Stromal cell of bone marrow (primary cell): ENCODE measurements around the gene USP3.
"Not testable (repeated sequence)": the region's sequence is repeated elsewhere in the genome, so short reads cannot be mapped to it uniquely, and the experiment has no call there.

Experiments
- DNase-seq: peaks from one replicate; pipeline ENCODE4 v3.0.0-alpha.2; 2012; ENCODE audit warnings: low read depth

USP3 gene

GRCh38 chr15:63478243-63478642 is 26.1 kb upstream of the USP3 start:
- DNase-seq, result no peak

GRCh38 chr15:63480441-63480821 is 24.0 kb upstream of the USP3 start:
- DNase-seq, result no peak

DNA sequence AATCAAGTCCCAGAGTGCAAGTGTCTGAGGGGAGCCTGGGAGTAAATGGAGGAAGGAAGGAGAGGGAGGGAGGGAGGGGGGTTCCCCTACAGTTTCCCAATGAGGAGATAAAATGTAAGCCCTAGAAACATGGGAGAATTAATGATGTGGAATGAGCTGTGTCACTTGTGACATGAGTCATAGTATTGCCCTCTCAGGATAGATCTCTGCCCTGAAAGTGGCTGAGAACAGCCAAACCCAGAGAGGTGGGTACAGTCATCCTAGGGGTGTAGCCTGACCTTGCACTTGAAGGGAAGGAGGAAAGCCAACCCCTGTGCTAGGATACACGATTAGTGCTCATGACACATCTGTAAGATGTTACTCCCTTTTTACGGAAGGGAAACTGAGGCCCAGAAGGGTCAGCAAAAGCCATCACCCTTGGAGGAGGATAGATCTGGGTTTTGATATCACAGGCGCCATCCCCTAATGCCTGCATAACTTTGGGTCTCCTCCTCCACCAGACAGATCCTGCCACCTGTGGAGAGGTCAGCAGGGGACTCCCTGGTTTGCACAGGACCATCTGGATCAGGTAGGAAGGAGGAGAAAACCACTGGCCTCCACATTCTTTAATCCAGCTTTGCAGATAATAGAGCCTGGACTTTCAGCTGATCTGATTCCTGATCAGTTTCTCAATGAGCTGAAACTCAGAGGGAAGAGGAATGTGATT is 23.1 kb upstream of the USP3 start:
- no peak for DNase-seq

GRCh38 chr15:63482874-63483323 is 21.5 kb upstream of the USP3 start:
- DNase-seq, result no peak

GRCh38 chr15:63483521-63484371 is 20.6 kb upstream of the USP3 start:
- no peak for DNase-seq

- DNase-seq, result no peak
These were observed 19.8 kb upstream of the USP3 start for GRCh38 chr15:63484433-63485186.

DNA sequence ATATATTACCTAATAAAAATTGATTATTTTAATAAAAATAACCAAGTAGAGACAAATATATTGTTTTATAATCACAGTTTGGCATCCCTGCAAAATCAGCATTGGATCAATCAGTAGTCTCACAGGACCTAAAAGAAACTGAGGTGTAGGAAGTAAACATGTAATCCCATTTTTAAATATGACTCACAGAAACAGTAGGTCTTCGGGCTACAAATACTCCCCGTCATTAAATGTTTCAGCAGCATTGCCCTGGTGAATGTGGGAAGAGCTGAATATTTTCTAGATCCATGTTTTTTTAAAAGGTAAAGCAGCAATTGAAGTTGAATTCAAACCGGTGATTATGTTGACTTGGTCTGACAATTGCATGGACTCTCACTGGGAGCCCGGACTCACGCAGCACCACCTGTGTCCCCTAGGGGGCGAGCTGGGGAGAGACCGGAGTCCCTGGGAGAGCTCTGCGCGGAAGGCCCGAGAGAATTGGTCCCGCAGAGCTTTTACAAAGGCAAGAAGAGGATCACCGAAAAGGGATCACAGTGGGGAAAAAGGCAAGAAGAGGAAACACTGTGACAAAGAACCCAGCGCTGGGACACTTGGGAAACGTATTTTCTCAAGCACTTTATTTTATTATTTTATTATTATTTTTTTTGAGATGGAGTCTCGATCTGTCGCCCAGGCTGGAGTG is 17.2 kb upstream of the USP3 start:
- peak; percentile 48 for DNase-seq

- not testable (repeated sequence) for DNase-seq
These were observed 16.5 kb upstream of the USP3 start for GRCh38 chr15:63487758-63488397.

- DNase-seq, result no peak
These were observed 15.9 kb upstream of the USP3 start for GRCh38 chr15:63488398-63488960.

GRCh38 chr15:63489352-63489751 is 15.0 kb upstream of the USP3 start:
- no peak for DNase-seq

DNA sequence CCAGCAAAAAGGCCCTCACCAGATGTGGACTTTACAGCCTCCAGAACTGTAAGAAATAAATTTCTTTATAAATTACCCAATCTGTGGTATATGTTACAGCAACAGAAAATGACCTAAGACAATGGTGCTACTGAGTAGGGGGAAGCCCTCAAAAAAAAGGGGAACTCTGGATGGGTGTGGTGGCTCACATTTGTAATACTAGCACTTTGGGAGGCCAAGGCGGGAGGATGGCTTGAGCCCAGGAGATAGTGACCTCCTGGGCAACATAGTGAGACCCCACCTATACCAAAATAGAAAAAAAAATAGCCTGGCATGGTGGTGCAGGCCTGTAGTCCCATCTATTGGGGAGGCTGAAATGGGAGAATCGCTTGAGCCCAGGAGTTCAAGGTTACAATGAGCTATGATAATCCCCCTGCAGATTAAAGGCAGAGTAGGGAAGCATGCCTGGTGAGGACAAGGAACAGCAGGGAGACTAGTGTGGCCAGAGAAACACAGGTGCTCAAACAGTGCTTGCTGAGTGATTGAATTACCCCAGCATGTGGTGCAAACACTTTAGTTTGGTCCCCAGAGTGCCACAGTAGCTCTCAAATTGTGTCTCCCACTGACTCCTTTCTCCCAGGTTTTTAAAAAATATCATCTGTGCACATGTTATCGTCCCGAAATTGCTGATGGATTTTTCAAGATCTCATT is 13.9 kb upstream of the USP3 start:
- DNase-seq, result no peak

DNA sequence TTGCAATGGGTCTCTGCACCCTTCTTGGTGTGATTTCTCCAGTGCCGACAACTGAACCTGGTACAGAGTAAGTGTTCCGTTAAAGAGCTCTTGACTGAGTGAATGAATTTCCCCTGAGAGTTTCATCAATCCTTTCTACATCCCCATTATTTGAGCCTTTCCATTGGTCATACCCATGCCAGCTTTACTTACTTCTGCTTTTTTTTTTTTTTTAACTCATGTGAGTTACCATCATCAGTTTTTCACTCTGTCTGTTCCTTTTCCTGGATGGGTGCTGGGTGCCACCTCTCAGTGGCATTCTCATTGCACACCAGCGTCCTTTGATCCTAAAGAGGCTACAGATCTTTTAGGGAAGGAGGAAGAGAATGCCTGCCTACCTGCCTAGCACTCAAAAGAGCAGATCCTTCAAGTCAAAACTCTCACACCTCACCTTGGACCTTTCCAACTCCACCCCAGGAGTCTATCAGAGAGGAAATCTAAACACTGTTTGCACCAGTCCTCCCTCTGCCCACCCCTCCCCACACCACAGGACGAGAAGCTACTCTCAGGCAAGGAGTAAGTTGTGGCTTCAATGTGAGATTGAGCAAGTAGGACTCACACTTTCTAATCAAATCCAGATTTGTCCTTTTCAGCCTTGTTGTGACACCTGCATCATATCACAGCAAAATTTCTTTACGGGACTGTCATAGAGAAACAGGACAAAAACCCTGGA is 13.1 kb upstream of the USP3 start:
- no peak for DNase-seq

DNA sequence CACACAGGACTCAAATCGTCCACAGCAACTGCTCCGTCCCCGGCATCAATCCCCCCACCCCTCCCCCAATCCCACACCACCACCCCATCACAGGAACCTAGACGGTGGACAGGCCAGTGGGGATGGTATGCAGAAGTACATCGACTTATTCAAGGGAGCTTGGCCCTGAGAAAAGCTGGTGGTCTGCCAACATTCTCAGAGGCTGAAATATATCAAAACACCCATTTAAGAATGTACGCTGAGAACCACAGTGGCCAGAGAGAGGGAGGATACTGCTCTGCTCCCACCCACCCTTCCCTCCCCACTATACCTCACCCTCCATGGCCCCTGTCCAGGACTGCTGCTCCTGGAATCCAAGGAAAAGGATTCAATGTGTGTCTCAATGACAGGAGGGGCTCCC is 12.4 kb upstream of the USP3 start:
- no peak for DNase-seq

DNA sequence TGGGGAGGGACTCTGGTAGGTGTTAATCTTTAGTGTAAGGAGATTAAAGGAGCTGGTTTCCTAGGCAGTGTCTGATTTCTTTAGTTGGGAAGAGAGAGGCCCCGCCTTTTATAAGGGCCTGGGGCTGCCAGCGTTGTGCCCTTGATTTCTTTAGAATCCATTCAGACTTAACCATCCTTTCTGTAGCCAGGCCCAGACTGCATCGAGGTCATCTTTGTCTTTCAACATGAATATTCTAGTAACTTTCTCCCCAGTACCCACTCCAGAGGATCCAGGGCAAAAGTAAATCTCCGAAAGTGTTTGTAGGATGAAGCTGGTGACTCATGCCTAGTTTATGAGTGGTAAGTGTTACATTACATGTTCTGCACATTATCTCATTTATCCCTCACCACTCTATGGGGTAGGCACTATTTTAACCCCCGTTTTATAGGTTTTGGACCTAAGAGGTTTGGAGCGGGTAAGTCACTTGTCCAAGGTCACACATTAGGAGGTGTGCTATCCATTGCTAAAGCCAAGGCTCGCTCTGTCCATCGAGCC is 11.8 kb upstream of the USP3 start:
- no peak for DNase-seq

DNA sequence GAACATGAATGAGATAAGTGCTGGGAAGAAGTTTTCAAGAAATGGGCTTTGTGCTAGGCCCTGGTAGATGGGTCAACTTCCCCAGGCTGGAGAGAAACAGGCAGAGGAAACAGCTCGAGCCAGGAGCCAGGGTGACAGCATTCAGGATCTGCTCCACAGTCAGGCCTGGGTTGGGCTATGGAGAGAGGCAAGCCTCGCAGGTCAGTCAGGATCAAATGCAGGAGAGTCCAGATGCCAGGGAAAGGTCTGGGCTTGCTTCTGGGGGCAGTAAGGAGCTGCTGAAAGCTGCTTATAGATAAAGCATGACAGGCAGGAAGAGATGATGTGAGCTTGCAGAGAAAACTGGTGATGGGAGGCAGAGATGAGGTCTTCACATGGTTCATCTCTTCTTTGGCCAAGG is 11.0 kb upstream of the USP3 start:
- DNase-seq, result no peak

GRCh38 chr15:63494408-63494807 is 10.0 kb upstream of the USP3 start:
- no peak for DNase-seq

DNA sequence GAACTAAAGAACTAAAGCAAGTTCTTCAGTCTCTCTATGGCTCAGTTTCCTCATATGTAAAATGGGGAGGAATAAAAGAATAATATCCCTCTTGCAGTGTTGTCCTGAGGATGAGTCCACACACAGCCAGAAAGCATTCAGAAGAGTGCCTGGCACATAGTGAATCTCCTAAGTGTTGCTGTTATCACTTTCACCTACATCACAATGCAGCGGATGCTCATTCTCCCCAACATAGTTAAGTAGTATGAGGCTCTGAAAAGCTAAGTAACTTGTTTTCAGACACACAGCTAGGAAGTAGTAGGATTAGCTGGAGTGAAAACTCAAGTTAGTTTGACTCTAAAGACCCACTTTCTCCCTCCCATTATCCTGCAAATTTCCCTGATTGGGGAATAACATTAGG is 9.1 kb upstream of the USP3 start:
- DNase-seq, result no peak

- no peak for DNase-seq
These were observed 8.5 kb upstream of the USP3 start for GRCh38 chr15:63495780-63496488.
